WTC11 (cell line): ENCODE results near the gene NEK5. TPM values are rescaled to one million over a fixed set of nuclear protein-coding genes. Genes with fewer than 3 reads are reported as not detected.
"Not testable (repeated sequence)": the region's sequence is repeated elsewhere in the genome, so short reads cannot be mapped to it uniquely, and the experiment has no call there.

ENCODE experiments used
- ATAC-seq: fragments of 200-7000 bp; cut with Tn5 transposase; 2 replicates; pipeline ENCODE4 v1.10.0; 2021; ENCODE audit warnings: mild to moderate bottlenecking, moderate library complexity
- CTCF ChIA-PET: fragments of 300-600 bp; sonication (Branson Sonifier 250); formaldehyde crosslinking; loops from one replicate; lab custom pipeline; 2021; ENCODE audit warnings: antibody characterized with exemption; lab: Charles Lee
- POLR2A ChIA-PET: fragments of 350-600 bp; sonication (Branson Sonifier 250); formaldehyde crosslinking; loops from one replicate; lab custom pipeline; 2021; ENCODE audit warnings: antibody characterized with exemption; lab: Charles Lee
- DNase-seq: peaks from one replicate; pipeline ENCODE4 v3.0.0; 2021; ENCODE audit warnings: low spot score
- H3K27ac Mint-ChIP-seq: 2 replicates; pipeline ENCODE4 v1.8.0; 2021; ENCODE audit warnings: mixed read lengths
- H3K27me3 Mint-ChIP-seq: 2 replicates; pipeline ENCODE4 v1.8.0; 2021; ENCODE audit warnings: low read depth, mild to moderate bottlenecking, moderate library complexity, mixed read lengths
- H3K36me3 Mint-ChIP-seq: 2 replicates; pipeline ENCODE4 v1.8.0; 2021; ENCODE audit warnings: mixed read lengths
- H3K4me1 Mint-ChIP-seq: 2 replicates; pipeline ENCODE4 v1.8.0; 2022; ENCODE audit warnings: mixed read lengths
- H3K4me3 Mint-ChIP-seq: 2 replicates; pipeline ENCODE4 v1.8.0; 2021; ENCODE audit warnings: mild to moderate bottlenecking, moderate library complexity, mixed read lengths
- H3K9me3 Mint-ChIP-seq: 2 replicates; pipeline ENCODE4 v1.8.0; 2021; ENCODE audit warnings: mixed read lengths
- FOXP1 ChIP-seq: sonication (generic); formaldehyde crosslinking; IDR thresholded peaks from 2 replicates; pipeline ENCODE4 v1.8.0; 2022; ENCODE audit warnings: missing genetic modification reagents, mild to moderate bottlenecking, moderate library complexity, borderline replicate concordance
- HMGA2 ChIP-seq: fragments of 250-450 bp; sonication (Bioruptor Pico); IDR thresholded peaks from 2 replicates; pipeline ENCODE4 v1.4.0; 2021; ENCODE audit warnings: mild to moderate bottlenecking, moderate library complexity
- NR1H2 ChIP-seq: sonication (generic); formaldehyde crosslinking; IDR thresholded peaks from 2 replicates; pipeline ENCODE4 v1.9.0; 2021; ENCODE audit warnings: mild to moderate bottlenecking, moderate library complexity, missing genetic modification reagents
- NR3C1 ChIP-seq: sonication (generic); formaldehyde crosslinking; conservative IDR thresholded peaks from 2 replicates; pipeline ENCODE4 v1.8.1; 2023; ENCODE audit warnings: low read depth, mild to moderate bottlenecking, missing genetic modification reagents
- OVOL2 ChIP-seq: fragments of 250-450 bp; sonication (Bioruptor Pico); IDR thresholded peaks from 2 replicates; pipeline ENCODE4 v1.9.0; 2021; ENCODE audit warnings: mild to moderate bottlenecking, borderline replicate concordance
- SMAD4 ChIP-seq: sonication (generic); formaldehyde crosslinking; IDR thresholded peaks from 2 replicates; pipeline ENCODE4 v1.8.0; 2022; ENCODE audit warnings: mild to moderate bottlenecking, missing genetic modification reagents
- TP53 ChIP-seq: sonication (generic); formaldehyde crosslinking; IDR thresholded peaks from 2 replicates; pipeline ENCODE4 v1.8.1; 2023; ENCODE audit warnings: mild to moderate bottlenecking, missing genetic modification reagents
- ZNF317 ChIP-seq: sonication (generic); formaldehyde crosslinking; IDR thresholded peaks from 2 replicates; pipeline ENCODE4 v1.8.1; 2023; ENCODE audit warnings: low read depth, mild to moderate bottlenecking, moderate library complexity, missing genetic modification reagents, borderline replicate concordance
- total RNA-seq: library from RNA; stranded (reverse); gene quantifications from 3 replicates; pipeline ENCODE4 v1.2.3, GENCODE V29; 2021
- TF ChIP-seq, protein P1 (sequence below): sonication (generic); formaldehyde crosslinking; IDR thresholded peaks from 2 replicates; pipeline ENCODE4 v1.8.0; 2022; ENCODE audit warnings: missing genetic modification reagents
- TF ChIP-seq, protein P2 (sequence below): sonication (generic); formaldehyde crosslinking; IDR thresholded peaks from 2 replicates; pipeline ENCODE4 v1.8.1; 2022; ENCODE audit warnings: mild to moderate bottlenecking, moderate library complexity, missing genetic modification reagents
- TF ChIP-seq, protein P3 (sequence below): sonication (generic); formaldehyde crosslinking; IDR thresholded peaks from 2 replicates; pipeline ENCODE4 v1.8.0; 2022; ENCODE audit warnings: mild to moderate bottlenecking, missing genetic modification reagents
- TF ChIP-seq, protein P4 (sequence below): sonication (generic); formaldehyde crosslinking; IDR thresholded peaks from 2 replicates; pipeline ENCODE4 v1.8.1; 2023; ENCODE audit warnings: mild to moderate bottlenecking, missing genetic modification reagents, borderline replicate concordance
- TF ChIP-seq, protein P5 (sequence below): fragments of 250-450 bp; sonication (Bioruptor Pico); IDR thresholded peaks from 2 replicates; pipeline ENCODE4 v1.9.0; 2021; ENCODE audit warnings: mild to moderate bottlenecking

The NEK5 gene
- total RNA-seq, 1 experiment from 2014 or later = 0.55 TPM

DNA sequence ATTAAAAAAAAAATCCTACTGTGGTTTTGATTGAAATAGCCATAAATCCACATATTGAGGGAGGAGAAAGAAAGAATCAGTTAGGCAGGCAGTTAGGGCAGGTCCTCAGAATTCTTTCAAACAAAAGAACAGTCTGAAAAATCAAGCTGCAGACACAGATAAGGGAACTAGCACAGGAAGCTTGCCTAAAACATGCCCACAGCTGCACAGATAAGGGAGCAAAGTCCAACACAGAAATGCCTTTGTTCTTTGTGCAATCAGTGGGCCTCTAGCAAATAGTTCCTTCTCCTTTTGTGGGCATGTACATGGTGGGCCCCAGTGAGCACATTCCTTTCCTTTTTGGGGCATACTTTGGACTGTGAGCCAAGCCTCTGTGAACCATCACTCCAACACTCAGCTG lies 61.6 kb downstream of the NEK5 start (continued):
- TF ChIP-seq, protein P1, sequence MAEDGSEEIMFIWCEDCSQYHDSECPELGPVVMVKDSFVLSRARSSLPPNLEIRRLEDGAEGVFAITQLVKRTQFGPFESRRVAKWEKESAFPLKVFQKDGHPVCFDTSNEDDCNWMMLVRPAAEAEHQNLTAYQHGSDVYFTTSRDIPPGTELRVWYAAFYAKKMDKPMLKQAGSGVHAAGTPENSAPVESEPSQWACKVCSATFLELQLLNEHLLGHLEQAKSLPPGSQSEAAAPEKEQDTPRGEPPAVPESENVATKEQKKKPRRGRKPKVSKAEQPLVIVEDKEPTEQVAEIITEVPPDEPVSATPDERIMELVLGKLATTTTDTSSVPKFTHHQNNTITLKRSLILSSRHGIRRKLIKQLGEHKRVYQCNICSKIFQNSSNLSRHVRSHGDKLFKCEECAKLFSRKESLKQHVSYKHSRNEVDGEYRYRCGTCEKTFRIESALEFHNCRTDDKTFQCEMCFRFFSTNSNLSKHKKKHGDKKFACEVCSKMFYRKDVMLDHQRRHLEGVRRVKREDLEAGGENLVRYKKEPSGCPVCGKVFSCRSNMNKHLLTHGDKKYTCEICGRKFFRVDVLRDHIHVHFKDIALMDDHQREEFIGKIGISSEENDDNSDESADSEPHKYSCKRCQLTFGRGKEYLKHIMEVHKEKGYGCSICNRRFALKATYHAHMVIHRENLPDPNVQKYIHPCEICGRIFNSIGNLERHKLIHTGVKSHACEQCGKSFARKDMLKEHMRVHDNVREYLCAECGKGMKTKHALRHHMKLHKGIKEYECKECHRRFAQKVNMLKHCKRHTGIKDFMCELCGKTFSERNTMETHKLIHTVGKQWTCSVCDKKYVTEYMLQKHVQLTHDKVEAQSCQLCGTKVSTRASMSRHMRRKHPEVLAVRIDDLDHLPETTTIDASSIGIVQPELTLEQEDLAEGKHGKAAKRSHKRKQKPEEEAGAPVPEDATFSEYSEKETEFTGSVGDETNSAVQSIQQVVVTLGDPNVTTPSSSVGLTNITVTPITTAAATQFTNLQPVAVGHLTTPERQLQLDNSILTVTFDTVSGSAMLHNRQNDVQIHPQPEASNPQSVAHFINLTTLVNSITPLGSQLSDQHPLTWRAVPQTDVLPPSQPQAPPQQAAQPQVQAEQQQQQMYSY (CRISPR knock-in tag) = no peak
- TF ChIP-seq NR3C1 (CRISPR knock-in tag) = no peak
- no peak for TF ChIP-seq TP53 (CRISPR knock-in tag)

DNA sequence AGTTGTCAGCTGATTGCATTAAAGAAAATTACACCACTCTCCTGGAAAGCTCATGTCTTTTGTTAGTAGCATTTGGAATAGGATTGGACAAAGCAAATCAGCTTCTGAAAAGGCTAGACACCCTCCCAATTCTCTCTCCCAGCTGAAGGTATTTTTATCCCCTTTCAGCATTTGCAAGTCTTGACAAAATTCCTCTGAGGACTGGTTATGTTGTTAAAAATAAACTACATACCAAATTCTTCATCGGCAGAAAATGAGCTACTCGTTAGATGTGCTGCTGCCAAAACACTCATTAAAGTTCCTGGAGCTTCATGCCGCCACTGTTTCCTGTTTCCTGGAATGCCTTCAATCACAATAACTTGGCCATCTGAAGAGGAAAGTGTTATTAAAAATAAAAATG lies 67.3 kb downstream of the NEK5 start:
- Mint-ChIP-seq H3K9me3 (peaks cover 46% of the 10 kb centered on the region), H3K4me1 (no peaks in the 10 kb centered on the region), H3K27me3 (peaks cover 6% of the 10 kb centered on the region; the same call in 1 of the 2 replicates), H3K36me3 (peaks cover 38% of the 10 kb centered on the region), H3K27ac (no peak overlapping the region), H3K4me3 (no peak overlapping the region)
- ChIA-PET POLR2A (interaction anchor here (0.5 kb wide), 1 partner anchor 309 kb away, joined by 3 read pairs; no protein-coding TSS in a partner anchor), CTCF (no interaction called here)
- TF ChIP-seq OVOL2 (CRISPR knock-in tag) (no peak), NR1H2 (CRISPR knock-in tag) (no peak), SMAD4 (CRISPR knock-in tag) (no peak), HMGA2 (CRISPR knock-in tag) (no peak)
- TF ChIP-seq, protein P2, sequence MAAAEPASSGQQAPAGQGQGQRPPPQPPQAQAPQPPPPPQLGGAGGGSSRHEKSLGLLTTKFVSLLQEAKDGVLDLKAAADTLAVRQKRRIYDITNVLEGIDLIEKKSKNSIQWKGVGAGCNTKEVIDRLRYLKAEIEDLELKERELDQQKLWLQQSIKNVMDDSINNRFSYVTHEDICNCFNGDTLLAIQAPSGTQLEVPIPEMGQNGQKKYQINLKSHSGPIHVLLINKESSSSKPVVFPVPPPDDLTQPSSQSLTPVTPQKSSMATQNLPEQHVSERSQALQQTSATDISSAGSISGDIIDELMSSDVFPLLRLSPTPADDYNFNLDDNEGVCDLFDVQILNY (CRISPR knock-in tag) = no peak
- TF ChIP-seq, protein P3, sequence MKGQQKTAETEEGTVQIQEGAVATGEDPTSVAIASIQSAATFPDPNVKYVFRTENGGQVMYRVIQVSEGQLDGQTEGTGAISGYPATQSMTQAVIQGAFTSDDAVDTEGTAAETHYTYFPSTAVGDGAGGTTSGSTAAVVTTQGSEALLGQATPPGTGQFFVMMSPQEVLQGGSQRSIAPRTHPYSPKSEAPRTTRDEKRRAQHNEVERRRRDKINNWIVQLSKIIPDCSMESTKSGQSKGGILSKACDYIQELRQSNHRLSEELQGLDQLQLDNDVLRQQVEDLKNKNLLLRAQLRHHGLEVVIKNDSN (CRISPR knock-in tag) = no peak
- ATAC-seq = no peak
- DNase-seq = no peak

DNA sequence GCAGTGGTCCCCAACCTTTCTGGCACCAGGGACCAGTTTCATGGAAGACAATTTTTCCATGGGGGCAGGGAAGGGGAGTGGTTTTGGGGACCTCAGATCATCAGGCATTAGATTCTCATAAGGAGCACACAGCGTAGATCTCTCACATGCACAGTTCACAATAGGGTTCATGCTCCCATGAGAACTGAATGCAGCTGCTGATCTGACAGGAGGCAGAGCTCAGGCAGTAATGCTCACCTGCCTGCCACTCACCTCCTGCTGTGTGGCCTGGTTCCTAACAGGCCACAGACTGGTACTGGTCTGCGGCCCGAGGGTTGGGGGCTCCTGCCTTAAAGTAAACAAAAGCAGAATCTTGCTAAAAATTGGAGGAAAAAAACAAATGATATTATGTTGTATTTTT lies 67.8 kb downstream of the NEK5 start:
- peaks cover 38% of the 10 kb centered on the region for H3K36me3 Mint-ChIP-seq
- H3K4me1 Mint-ChIP-seq, CTCF ChIA-PET, H3K4me3 Mint-ChIP-seq, H3K27ac Mint-ChIP-seq, ATAC-seq, DNase-seq, H3K27me3 Mint-ChIP-seq: not testable (repeated sequence)
- peaks cover 46% of the 10 kb centered on the region for H3K9me3 Mint-ChIP-seq
- POLR2A ChIA-PET = interaction anchor here (0.5 kb wide), 1 partner anchor 310 kb away, joined by 3 read pairs; no protein-coding TSS in a partner anchor

DNA sequence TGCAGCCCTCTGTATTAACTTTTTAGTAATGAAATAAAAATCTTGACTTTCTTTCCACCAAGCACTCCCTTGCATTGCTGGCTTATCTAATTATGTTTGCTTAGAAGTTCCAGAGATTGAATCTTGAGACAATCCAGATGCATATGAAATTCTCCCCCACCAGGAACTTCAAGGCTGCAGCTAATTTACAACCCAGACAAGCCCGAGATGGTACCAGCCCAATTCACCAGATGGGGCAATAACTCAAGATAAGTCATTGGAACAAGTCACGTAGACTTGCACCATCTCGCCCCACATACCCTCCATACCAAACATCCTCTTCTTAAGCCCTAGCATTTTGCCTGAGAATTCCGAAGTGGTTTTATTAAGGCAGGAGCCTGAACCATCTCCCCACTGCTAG lies 75.4 kb downstream of the NEK5 start:
- POLR2A ChIA-PET = no interaction called here
- TF ChIP-seq, protein P4, sequence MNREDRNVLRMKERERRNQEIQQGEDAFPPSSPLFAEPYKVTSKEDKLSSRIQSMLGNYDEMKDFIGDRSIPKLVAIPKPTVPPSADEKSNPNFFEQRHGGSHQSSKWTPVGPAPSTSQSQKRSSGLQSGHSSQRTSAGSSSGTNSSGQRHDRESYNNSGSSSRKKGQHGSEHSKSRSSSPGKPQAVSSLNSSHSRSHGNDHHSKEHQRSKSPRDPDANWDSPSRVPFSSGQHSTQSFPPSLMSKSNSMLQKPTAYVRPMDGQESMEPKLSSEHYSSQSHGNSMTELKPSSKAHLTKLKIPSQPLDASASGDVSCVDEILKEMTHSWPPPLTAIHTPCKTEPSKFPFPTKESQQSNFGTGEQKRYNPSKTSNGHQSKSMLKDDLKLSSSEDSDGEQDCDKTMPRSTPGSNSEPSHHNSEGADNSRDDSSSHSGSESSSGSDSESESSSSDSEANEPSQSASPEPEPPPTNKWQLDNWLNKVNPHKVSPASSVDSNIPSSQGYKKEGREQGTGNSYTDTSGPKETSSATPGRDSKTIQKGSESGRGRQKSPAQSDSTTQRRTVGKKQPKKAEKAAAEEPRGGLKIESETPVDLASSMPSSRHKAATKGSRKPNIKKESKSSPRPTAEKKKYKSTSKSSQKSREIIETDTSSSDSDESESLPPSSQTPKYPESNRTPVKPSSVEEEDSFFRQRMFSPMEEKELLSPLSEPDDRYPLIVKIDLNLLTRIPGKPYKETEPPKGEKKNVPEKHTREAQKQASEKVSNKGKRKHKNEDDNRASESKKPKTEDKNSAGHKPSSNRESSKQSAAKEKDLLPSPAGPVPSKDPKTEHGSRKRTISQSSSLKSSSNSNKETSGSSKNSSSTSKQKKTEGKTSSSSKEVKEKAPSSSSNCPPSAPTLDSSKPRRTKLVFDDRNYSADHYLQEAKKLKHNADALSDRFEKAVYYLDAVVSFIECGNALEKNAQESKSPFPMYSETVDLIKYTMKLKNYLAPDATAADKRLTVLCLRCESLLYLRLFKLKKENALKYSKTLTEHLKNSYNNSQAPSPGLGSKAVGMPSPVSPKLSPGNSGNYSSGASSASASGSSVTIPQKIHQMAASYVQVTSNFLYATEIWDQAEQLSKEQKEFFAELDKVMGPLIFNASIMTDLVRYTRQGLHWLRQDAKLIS (CRISPR knock-in tag) = no peak
- no peak for TF ChIP-seq FOXP1
- TF ChIP-seq ZNF317 (CRISPR knock-in tag) = no peak
- TF ChIP-seq, protein P5, sequence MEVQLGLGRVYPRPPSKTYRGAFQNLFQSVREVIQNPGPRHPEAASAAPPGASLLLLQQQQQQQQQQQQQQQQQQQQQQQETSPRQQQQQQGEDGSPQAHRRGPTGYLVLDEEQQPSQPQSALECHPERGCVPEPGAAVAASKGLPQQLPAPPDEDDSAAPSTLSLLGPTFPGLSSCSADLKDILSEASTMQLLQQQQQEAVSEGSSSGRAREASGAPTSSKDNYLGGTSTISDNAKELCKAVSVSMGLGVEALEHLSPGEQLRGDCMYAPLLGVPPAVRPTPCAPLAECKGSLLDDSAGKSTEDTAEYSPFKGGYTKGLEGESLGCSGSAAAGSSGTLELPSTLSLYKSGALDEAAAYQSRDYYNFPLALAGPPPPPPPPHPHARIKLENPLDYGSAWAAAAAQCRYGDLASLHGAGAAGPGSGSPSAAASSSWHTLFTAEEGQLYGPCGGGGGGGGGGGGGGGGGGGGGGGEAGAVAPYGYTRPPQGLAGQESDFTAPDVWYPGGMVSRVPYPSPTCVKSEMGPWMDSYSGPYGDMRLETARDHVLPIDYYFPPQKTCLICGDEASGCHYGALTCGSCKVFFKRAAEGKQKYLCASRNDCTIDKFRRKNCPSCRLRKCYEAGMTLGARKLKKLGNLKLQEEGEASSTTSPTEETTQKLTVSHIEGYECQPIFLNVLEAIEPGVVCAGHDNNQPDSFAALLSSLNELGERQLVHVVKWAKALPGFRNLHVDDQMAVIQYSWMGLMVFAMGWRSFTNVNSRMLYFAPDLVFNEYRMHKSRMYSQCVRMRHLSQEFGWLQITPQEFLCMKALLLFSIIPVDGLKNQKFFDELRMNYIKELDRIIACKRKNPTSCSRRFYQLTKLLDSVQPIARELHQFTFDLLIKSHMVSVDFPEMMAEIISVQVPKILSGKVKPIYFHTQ (CRISPR knock-in tag) = no peak
- TF ChIP-seq, protein P1 (CRISPR knock-in tag) = no peak

More for the DNA sequence above, 75.4 kb downstream of the NEK5 start:
- CTCF ChIA-PET = interaction anchor here (0.6 kb wide), 1 partner anchor 76 kb away, joined by 3 read pairs; the partner anchor contains the start of gene NEK5
- ATAC-seq (no peak), DNase-seq (no peak)
- Mint-ChIP-seq H3K27me3 (no peaks in the 10 kb centered on the region), H3K27ac (no peak overlapping the region), H3K4me3 (no peak overlapping the region), H3K9me3 (peaks cover 23% of the 10 kb centered on the region), H3K36me3 (no peaks in the 10 kb centered on the region), H3K4me1 (peaks cover 23% of the 10 kb centered on the region)
